A549 (cell line): Measurements from ENCODE around the gene NXN.

Source experiments
- HDAC2 ChIP-seq: fragments of 200-600 bp; sonication (generic); IDR thresholded peaks from 2 replicates; pipeline ENCODE4 v1.6.1; 2016
- MYC ChIP-seq: IDR thresholded peaks from 2 replicates; pipeline ENCODE4 v1.6.1; 2012; ENCODE audit warnings: mild to moderate bottlenecking, inconsistent platforms, low read length, improper control_type of control experiment, borderline replicate concordance
- POLR2A ChIP-seq: IDR thresholded peaks from 2 replicates; pipeline ENCODE4 v1.6.1; 2012; ENCODE audit warnings: mild to moderate bottlenecking, low read length
- RAD21 ChIP-seq, 2 experiments: fragments of >200 bp in 1 of 2; sonication (Bioruptor Twin) in 1 of 2; formaldehyde crosslinking in 1 of 2; IDR thresholded peaks in 1 of 2; conservative IDR thresholded peaks in 1 of 2; 2 replicates in 1 of 2; 3 replicates in 1 of 2; pipeline ENCODE4 v1.6.1; 2012 to 2018; ENCODE audit warnings: inconsistent platforms in 1 of 2
- TP53 ChIP-seq: fragments of 250-450 bp; sonication (Bioruptor Pico); IDR thresholded peaks from 2 replicates; pipeline ENCODE4 v1.5.0; 2021; ENCODE audit warnings: mild to moderate bottlenecking, moderate library complexity
- TF ChIP-seq, protein P1 (sequence below): fragments of >200 bp; sonication (Bioruptor Twin); formaldehyde crosslinking; IDR thresholded peaks from 3 replicates; pipeline ENCODE4 v1.5.1; 2016
- TF ChIP-seq, protein P2 (sequence below): IDR thresholded peaks from 2 replicates; pipeline ENCODE4 v1.6.1; 2012
- TF ChIP-seq, protein P3 (sequence below): fragments of 200-600 bp; sonication (generic); IDR thresholded peaks from 2 replicates; pipeline ENCODE4 v1.6.1; 2016; ENCODE audit warnings: antibody characterized with exemption, mild to moderate bottlenecking, moderate library complexity

DNA sequence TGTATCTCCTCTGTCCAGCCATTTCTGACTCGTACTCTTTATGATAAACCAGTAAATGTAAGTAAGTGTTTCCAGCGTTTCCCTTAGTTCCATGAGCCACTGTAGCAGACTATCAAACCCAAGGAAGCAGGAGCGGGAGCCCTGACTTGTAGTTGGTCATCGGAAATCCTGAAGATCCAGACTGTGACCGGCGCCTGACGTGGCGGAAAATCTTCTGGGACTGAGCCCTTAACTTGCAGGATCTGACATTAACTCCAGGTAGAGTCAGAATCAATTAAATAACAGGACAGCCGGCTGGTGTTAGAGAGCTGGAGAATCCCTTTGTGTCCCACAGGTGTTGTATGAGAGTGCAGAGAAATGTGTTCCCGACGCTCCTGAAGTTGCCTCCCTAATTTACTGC lies 201.5 kb downstream of the NXN start:
- TF ChIP-seq, protein P1, sequence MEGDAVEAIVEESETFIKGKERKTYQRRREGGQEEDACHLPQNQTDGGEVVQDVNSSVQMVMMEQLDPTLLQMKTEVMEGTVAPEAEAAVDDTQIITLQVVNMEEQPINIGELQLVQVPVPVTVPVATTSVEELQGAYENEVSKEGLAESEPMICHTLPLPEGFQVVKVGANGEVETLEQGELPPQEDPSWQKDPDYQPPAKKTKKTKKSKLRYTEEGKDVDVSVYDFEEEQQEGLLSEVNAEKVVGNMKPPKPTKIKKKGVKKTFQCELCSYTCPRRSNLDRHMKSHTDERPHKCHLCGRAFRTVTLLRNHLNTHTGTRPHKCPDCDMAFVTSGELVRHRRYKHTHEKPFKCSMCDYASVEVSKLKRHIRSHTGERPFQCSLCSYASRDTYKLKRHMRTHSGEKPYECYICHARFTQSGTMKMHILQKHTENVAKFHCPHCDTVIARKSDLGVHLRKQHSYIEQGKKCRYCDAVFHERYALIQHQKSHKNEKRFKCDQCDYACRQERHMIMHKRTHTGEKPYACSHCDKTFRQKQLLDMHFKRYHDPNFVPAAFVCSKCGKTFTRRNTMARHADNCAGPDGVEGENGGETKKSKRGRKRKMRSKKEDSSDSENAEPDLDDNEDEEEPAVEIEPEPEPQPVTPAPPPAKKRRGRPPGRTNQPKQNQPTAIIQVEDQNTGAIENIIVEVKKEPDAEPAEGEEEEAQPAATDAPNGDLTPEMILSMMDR: no peak
- TF ChIP-seq MYC: no peak
- TF ChIP-seq HDAC2: no peak
- TF ChIP-seq RAD21 (conservative IDR thresholded peaks at IDR 0.05 in 1 of 2, IDR thresholded peaks at IDR 0.05 in 1 of 2): no peak
- no peak for TF ChIP-seq POLR2A
- TF ChIP-seq, protein P2, sequence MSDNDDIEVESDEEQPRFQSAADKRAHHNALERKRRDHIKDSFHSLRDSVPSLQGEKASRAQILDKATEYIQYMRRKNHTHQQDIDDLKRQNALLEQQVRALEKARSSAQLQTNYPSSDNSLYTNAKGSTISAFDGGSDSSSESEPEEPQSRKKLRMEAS: no peak
- TF ChIP-seq, protein P3, sequence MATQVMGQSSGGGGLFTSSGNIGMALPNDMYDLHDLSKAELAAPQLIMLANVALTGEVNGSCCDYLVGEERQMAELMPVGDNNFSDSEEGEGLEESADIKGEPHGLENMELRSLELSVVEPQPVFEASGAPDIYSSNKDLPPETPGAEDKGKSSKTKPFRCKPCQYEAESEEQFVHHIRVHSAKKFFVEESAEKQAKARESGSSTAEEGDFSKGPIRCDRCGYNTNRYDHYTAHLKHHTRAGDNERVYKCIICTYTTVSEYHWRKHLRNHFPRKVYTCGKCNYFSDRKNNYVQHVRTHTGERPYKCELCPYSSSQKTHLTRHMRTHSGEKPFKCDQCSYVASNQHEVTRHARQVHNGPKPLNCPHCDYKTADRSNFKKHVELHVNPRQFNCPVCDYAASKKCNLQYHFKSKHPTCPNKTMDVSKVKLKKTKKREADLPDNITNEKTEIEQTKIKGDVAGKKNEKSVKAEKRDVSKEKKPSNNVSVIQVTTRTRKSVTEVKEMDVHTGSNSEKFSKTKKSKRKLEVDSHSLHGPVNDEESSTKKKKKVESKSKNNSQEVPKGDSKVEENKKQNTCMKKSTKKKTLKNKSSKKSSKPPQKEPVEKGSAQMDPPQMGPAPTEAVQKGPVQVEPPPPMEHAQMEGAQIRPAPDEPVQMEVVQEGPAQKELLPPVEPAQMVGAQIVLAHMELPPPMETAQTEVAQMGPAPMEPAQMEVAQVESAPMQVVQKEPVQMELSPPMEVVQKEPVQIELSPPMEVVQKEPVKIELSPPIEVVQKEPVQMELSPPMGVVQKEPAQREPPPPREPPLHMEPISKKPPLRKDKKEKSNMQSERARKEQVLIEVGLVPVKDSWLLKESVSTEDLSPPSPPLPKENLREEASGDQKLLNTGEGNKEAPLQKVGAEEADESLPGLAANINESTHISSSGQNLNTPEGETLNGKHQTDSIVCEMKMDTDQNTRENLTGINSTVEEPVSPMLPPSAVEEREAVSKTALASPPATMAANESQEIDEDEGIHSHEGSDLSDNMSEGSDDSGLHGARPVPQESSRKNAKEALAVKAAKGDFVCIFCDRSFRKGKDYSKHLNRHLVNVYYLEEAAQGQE: no peak
- TF ChIP-seq TP53 (CRISPR knock-in tag): no peak
